GM21619 (cell line): ENCODE measurements around the gene SORBS2.
"Not testable (repeated sequence)": the region's sequence is repeated elsewhere in the genome, so short reads cannot be mapped to it uniquely, and the experiment has no call there.

Experiments
- ATAC-seq: cut with Tn5 transposase; IDR thresholded peaks from one replicate; pipeline ENCODE4 v1.9.1; 2021; ENCODE audit not compliant: unreplicated experiment

The SORBS2 gene

GRCh38 chr4:185567381-185568376 is 244.3 kb downstream of the SORBS2 start:
- ATAC-seq = no peak

GRCh38 chr4:185566972-185567371 is 245.0 kb downstream of the SORBS2 start:
- ATAC-seq = no peak

DNA sequence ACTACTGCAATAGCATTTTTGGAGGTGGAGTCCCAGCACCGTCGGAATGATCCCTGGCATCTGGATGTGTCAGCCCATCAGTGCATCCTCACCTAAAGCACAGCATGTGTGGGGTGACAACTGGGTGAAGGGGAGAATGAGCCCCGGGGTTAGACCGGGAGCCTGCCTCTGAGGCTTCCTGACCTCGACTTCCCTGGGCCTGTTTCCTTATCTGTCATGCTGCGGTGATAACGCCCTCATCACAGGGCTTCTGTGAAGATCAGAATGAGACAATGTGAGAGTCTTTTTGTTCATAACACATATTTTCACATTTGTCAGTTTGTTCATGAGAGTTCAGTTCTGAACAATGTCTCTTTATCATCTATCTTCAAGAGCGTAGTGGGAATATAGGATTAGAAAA is 245.6 kb downstream of the SORBS2 start:
- no peak for ATAC-seq

DNA sequence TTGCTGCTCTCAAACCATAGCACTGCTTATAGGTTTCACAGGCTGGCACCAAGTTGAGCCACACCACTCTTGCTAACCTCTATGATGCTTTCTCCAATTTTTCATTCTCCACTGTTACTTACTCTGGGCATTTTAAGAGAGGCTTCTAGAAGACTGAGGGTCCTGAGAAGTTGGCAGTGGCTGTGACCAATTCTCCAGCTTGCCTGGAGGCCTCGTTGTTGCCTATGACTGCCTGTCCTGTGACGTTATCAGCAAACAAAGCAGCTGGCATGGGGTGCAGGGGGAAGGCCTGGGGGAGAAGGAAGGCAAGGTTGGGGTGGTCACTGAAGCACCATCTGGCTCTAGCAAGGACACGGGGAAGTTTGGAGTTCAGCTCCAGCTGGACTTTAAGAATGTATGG is 246.3 kb downstream of the SORBS2 start:
- no peak for ATAC-seq

GRCh38 chr4:185564349-185564748 is 247.6 kb downstream of the SORBS2 start:
- no peak for ATAC-seq

- no peak for ATAC-seq
These were observed 249.5 kb downstream of the SORBS2 start for GRCh38 chr4:185562531-185562930.

GRCh38 chr4:185560316-185560715 is 251.7 kb downstream of the SORBS2 start:
- no peak for ATAC-seq

DNA sequence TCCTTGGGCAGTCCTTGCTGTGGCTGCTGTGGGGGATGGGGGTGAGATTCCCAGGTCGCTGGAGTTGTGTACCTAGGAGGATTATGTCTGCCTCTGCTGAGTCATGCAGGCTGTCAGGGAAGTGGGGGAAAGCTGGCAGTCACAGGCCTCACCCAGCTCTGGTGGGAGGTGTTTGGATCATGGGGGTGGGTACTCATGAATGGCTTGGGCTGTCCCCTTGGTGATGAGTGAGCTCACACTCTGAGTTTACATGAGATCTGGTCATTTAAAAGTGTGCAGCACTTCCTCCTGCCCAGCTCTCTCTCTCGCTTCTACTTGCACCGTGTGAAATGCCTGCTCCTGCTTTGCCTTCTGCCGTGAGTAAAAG is 252.1 kb downstream of the SORBS2 start:
- no peak for ATAC-seq

GRCh38 chr4:185559251-185559914 is 252.6 kb downstream of the SORBS2 start:
- not testable (repeated sequence) for ATAC-seq

DNA sequence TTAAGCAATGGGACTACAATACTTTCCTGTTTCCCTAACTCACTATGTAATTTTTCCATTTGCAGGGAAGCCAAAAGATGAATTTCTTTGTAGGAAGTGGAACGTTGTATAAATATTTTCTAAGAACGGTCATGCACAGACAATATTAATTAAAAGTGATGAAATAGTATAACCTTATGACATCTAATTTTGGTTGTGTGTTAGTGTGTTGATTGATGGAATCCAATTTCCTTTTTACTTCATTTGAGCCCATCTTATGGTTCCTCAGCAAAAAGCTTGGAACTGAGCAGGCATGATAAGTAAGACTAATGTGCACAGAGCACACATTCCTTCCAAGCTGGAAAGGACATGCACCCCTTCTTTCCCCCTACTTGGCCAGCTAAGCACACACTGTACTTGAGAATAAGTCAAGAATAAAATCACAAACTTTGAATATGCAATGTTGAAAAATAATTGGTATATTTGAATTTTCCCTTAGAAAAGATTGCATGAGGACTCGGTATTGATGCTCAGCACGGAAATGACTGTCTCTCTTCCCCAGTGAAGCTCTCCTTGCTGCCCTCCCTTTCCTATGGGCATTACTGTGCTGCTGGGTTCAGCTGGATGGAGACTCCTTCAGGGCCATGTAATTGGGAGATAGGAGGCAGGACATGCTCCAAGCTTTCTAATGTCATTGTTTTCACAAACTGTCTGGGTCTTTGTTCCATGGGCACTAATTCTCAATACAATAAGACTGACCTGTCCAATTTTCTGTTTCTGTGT is 257.4 kb downstream of the SORBS2 start:
- no peak for ATAC-seq

DNA sequence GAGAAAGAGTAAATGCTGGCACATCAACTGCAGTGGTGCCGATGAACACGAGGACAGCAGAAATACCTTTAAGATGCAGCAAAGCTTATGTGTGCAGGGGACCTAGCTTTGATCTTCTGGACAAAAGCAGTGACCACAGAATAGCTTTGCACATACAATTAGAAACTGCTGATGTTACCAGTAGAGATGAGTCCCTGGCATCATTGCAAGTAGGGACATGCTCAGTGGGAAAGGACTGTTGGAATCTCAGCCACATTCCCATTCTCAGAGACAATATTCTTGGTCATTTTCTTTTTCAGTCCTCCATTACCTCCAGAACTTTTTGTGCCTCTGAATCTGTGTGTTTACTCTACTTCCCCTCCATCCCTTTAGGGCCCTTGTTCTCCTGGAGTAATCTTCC is 259.7 kb downstream of the SORBS2 start:
- ATAC-seq = no peak

GRCh38 chr4:185550933-185551332 is 261.1 kb downstream of the SORBS2 start:
- ATAC-seq = no peak

GRCh38 chr4:185549095-185549639 is 262.8 kb downstream of the SORBS2 start:
- ATAC-seq = no peak

DNA sequence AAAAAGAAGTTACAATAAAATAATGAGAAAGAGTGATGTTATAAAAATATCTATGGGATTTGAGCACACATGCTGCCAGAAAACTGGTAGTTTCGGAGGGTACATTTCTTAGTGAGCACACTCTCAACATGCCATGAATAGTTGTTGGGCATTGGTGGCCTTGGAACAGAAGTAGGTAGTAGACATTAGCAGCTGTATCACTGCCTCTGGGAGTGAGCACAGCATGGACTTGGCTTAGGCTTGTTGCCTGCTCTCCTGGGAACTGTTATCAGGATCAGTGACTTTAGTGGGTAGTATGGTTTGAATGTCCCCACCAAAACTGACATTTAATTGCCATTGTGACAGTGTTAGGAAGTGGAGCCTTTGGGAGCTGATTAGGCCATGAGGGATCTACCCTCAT is 263.4 kb downstream of the SORBS2 start:
- no peak for ATAC-seq

DNA sequence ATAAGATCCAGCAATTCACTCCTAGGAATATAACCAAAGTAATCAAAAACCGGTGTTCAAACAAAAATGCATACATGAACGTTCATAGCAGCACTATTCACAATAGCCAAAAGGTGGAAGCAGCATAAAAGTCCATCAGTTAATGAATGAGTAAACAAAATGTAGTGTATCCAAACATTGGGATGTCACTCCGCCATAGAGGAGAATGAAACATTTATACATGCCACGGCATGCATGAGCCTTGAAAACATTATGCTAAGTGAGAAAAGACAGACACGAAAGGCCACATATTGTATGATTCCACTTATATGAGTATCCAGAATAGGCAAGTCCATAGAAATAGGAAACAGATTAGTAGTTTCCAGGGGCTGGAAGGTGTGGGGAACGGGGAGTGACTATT is 265.7 kb downstream of the SORBS2 start:
- ATAC-seq = no peak

GRCh38 chr4:185542626-185543315 is 269.2 kb downstream of the SORBS2 start:
- no peak for ATAC-seq

DNA sequence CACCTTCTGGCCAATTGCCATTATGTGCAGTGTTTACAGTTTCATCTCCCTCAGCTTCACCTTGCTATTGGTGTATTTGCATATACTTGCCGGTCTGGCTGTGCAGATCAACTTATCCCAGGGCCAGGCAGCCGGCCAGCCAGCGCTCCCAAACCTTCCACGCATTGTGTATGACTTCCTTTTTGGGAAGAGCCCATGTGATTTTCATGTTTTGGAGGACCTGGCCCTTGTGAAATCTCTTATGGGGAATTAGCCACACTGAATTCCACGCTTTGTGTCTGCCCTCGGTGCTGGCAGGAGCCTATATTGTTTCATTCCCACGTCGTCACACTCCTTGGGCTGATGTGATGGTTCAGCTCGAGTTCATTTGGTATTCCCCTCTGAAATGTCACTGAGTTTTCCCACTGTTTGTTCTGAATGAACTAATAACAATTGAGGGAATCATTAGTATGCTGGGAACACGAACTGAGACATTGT is 270.7 kb downstream of the SORBS2 start:
- ATAC-seq = no peak

- ATAC-seq = no peak
These were observed 271.4 kb downstream of the SORBS2 start for GRCh38 chr4:185540487-185541120.

DNA sequence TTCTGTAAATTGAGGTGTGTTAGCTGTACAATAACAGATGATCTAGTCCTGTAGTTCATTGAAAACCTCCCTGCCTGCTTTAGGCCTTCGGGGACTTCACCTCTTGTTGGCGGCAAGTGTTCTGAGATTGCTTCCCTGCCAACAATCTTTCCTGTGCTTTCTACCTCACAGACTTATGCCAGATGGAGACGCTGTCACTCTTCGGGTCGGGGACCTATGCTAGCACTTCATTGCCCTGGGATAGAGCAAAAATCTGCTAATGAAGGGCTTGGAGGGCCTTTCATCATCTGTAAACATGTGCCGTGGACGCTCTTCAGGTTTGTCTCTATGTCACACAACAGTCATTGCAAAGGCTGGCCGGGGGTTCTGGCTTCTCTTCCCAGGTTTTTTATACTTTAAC is 272.0 kb downstream of the SORBS2 start:
- no peak for ATAC-seq

GRCh38 chr4:185538806-185539205 is 273.2 kb downstream of the SORBS2 start:
- ATAC-seq = no peak
